ENCODE measurements around the gene SH3GL1. TPM values are rescaled to one million over a fixed set of nuclear protein-coding genes. Genes with fewer than 3 reads are reported as not detected.

Gene SH3GL1
- total RNA-seq, 1 donor from 2014 or later: 128 TPM

DNA sequence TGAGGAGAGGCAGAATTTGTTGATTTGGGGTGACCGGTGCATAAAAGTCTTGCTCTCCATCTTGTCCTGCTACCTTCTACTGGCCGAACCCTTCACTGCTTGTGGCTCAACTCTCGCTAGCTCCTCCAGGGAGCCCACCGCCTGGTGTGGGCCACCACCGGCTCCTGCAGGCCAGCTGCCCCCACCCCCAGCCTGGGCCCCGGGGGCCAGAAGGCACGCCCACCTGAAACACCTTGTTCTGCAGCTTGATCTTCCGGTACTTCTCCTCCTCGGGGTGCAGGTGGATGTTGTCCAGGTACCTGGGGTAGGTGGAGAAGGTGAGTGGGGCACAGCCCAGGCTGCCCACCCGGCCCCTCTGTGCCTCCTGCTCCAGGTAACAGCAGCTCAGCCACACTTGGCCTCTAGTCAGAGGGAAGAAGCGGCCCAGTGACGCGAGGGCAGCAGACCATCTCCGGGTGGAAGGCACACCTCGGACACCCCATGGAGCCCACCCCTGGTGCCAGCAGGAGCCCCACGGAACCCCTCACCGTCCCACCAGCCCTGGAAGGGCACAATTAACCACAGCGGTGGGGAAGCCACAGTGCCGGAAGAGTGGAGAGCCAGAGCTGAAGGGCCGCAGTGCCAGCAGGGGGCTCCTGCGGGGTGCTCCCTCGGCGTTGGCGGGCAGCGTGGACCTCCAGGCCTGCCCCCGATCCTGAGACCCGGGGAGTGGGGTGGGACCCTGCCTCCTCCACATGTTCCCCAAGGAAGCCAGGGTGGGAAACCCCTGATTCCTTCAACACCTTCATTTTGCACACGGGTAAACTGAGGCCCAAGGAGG is 47.2 kb upstream of the SH3GL1 start:
- Mint-ChIP-seq H3K36me3 (ENCODE audit: low read depth, unreplicated experiment) (peaks cover 7% of the 10 kb centered on the region), H3K4me3 (ENCODE audit: unreplicated experiment) (no peak overlapping the region), H3K4me1 (ENCODE audit: unreplicated experiment) (no peaks in the 10 kb centered on the region), H3K9me3 (ENCODE audit: unreplicated experiment) (no peaks in the 10 kb centered on the region), H3K27ac (ENCODE audit: unreplicated experiment) (no peak overlapping the region), H3K27me3 (ENCODE audit: unreplicated experiment) (peaks cover 4% of the 10 kb centered on the region)
- DNase-seq (ENCODE audit: low spot score): no peak
- TF ChIP-seq, protein P1, sequence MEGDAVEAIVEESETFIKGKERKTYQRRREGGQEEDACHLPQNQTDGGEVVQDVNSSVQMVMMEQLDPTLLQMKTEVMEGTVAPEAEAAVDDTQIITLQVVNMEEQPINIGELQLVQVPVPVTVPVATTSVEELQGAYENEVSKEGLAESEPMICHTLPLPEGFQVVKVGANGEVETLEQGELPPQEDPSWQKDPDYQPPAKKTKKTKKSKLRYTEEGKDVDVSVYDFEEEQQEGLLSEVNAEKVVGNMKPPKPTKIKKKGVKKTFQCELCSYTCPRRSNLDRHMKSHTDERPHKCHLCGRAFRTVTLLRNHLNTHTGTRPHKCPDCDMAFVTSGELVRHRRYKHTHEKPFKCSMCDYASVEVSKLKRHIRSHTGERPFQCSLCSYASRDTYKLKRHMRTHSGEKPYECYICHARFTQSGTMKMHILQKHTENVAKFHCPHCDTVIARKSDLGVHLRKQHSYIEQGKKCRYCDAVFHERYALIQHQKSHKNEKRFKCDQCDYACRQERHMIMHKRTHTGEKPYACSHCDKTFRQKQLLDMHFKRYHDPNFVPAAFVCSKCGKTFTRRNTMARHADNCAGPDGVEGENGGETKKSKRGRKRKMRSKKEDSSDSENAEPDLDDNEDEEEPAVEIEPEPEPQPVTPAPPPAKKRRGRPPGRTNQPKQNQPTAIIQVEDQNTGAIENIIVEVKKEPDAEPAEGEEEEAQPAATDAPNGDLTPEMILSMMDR (IDR thresholded peaks at IDR 0.05; ENCODE audit: unreplicated experiment): no peak

DNA sequence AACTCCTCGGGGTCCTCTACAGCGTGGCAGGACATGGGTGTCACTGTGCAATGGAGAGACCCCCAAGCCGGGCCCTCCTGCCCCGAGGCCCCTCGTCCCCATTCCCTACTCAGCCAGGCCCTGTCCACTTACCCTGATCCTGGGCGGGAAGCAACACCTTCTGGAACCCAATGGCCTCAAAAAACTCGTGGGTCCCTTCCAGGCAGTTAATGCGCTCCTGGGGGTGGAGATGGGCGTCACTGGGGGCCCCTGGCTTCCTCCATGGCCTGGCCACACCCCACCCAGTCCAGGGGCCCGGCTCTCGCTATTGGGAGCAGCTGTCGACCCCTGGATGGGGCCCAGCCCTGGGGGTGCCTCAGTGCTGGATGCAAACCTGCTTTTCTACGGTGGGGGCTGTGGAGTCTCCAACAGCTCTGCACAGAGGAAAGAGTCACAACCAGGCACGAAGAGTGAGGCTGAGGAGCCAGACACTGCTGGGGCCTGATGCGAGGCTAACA is 46.4 kb upstream of the SH3GL1 start:
- no peak overlapping the region for H3K4me3 Mint-ChIP-seq (ENCODE audit: unreplicated experiment)
- peaks cover 11% of the 10 kb centered on the region for H3K36me3 Mint-ChIP-seq (ENCODE audit: low read depth, unreplicated experiment)
- no peak for DNase-seq (ENCODE audit: low spot score)

DNA sequence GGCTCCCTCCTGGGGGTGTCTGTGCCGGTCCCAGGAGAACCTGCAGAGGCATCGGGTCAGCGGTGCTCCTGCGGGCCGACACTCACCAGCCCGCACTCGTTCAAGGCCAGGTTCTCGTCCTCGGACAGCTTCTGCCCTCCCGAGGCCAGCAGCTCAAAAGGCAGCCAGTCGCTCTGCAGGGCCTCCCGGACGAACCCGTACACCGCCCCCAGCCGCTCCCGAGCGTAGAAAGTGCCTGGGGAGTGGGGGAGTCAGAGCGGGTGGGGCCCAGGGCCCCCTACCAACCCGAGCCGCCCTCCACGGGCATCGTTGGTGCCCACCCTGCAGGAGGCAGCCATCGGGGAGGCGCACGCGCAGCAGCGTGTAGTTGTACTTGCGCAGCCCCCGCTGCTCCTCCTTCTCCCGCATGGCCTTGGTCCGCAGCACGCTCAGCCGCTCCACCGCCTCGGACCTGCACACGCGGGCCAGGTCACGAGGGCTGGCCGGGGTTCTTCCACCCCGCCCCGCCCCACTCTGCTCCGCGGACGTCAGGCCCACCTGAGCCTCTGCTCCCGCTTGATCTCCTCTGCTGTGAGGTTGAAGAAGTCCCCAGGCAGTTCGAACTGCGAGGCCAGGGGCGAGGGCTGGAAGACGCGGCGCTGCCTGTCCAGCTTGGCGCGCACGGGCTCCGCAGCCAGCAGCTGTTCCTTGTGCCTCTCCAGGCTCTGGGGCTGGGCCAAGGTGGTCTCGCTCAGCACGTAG is 45.8 kb upstream of the SH3GL1 start:
- H3K36me3 Mint-ChIP-seq (ENCODE audit: low read depth, unreplicated experiment): peaks cover 11% of the 10 kb centered on the region
- peaks cover 3% of the 10 kb centered on the region for H3K4me1 Mint-ChIP-seq (ENCODE audit: unreplicated experiment)
- H3K27me3 Mint-ChIP-seq (ENCODE audit: unreplicated experiment): peaks cover 5% of the 10 kb centered on the region
- no peak for DNase-seq (ENCODE audit: low spot score)
- H3K4me3 Mint-ChIP-seq (ENCODE audit: unreplicated experiment): no peak overlapping the region
- H3K9me3 Mint-ChIP-seq (ENCODE audit: unreplicated experiment): no peaks in the 10 kb centered on the region
- TF ChIP-seq, protein P1 (IDR thresholded peaks at IDR 0.05; ENCODE audit: unreplicated experiment): no peak
- no peak overlapping the region for H3K27ac Mint-ChIP-seq (ENCODE audit: unreplicated experiment)

More for the DNA sequence above, 46.4 kb upstream of the SH3GL1 start:
- TF ChIP-seq, protein P1 (IDR thresholded peaks at IDR 0.05; ENCODE audit: unreplicated experiment): no peak
- Mint-ChIP-seq H3K27me3 (ENCODE audit: unreplicated experiment) (peaks cover 5% of the 10 kb centered on the region), H3K27ac (ENCODE audit: unreplicated experiment) (no peak overlapping the region), H3K4me1 (ENCODE audit: unreplicated experiment) (peaks cover 3% of the 10 kb centered on the region), H3K9me3 (ENCODE audit: unreplicated experiment) (no peaks in the 10 kb centered on the region)

DNA sequence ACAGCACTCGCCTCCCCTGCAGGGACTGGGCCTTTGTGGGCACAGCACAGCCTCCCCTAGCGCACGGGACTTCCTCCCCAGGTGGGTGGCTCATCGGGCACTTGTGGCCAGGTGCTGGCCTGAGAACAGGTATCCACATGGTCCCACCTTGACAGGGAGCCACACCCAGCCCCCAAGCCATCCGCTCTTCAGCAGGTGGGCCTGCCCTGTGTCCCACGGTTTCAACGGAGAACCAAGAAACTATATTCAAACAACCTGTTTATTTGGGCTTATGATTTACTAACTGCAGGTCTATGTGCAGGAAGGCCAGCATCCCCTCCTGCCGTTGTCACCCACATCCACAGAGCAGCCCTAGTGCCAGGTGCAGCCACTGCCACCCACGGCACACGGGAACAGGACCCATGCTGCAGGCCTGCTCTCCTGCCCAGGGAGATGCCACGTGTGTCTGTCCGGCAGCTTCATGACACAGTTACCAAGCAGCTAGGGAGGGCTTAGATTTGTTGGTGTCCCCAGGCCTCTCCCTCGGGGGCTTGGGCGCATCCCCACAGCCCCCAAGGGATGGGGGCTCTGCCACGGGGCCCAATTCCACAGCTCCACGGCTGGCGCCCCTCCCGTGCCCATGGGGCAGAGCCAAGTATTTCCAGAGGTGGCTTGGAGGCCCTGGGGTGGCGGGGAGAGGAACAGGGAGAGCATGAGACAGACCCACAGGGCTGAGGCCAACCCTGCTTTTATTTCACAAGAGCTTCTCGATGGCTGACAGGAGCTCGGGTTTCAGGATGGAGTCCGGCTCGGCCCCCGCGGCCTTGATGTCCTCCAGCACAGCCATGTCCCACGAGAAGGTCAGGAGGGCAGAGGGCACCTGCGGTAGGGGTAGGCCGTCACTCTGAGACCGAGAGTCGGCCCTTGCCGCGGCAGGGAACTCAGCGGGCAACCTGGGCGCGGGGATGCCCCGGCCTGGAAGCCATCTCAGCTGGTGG is 44.7 kb upstream of the SH3GL1 start:
- no peaks in the 10 kb centered on the region for H3K9me3 Mint-ChIP-seq (ENCODE audit: unreplicated experiment)
- peaks cover 8% of the 10 kb centered on the region for H3K36me3 Mint-ChIP-seq (ENCODE audit: low read depth, unreplicated experiment)
- no peak for DNase-seq (ENCODE audit: low spot score)
- TF ChIP-seq, protein P1 (IDR thresholded peaks at IDR 0.05; ENCODE audit: unreplicated experiment): no peak
- peaks cover 7% of the 10 kb centered on the region for H3K27me3 Mint-ChIP-seq (ENCODE audit: unreplicated experiment)
- no peak overlapping the region for H3K27ac Mint-ChIP-seq (ENCODE audit: unreplicated experiment)
- peaks cover 3% of the 10 kb centered on the region for H3K4me1 Mint-ChIP-seq (ENCODE audit: unreplicated experiment)
- no peak overlapping the region for H3K4me3 Mint-ChIP-seq (ENCODE audit: unreplicated experiment)
